ENCODE results near the gene DEXI.

DNA sequence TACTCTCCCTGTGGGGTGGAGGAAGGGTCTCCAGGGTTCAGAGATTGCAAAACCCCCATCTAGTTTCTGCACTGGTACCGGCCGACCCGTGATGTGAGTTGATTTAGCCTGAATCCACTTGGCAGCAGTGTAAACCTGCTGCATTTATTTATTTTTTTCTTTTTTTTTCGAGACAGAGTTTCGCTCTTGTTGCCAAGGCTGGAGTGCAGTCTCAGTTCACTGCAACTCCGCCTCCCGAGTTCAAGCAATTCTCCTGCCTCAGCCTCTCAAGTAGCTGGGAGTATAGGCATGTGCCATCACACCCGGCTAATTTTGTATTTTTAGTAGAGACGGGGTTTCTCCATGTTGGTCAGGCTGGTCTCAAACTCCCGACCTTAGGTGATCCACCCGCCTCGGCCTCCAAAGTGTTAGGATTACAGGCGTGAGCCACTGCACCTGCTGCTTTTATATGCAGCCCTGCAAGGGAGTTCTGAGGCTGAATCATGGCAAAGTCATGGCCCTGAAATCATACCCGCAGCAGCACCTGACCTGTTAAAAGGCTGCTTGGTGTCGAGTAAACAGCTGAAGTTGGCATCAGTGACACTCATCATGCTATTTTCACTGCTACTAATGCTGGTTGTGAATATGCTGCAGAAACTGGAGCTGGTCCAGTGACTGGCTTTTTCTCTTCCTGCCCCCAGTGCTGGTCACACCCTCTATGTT, 21.4 kb downstream of the DEXI start:
- TF ChIP-seq, protein P1, sequence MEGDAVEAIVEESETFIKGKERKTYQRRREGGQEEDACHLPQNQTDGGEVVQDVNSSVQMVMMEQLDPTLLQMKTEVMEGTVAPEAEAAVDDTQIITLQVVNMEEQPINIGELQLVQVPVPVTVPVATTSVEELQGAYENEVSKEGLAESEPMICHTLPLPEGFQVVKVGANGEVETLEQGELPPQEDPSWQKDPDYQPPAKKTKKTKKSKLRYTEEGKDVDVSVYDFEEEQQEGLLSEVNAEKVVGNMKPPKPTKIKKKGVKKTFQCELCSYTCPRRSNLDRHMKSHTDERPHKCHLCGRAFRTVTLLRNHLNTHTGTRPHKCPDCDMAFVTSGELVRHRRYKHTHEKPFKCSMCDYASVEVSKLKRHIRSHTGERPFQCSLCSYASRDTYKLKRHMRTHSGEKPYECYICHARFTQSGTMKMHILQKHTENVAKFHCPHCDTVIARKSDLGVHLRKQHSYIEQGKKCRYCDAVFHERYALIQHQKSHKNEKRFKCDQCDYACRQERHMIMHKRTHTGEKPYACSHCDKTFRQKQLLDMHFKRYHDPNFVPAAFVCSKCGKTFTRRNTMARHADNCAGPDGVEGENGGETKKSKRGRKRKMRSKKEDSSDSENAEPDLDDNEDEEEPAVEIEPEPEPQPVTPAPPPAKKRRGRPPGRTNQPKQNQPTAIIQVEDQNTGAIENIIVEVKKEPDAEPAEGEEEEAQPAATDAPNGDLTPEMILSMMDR (conservative IDR thresholded peaks at IDR 0.05 in 1 of 2, IDR thresholded peaks at IDR 0.05 in 1 of 2; ENCODE audit: low read depth in 1 of 2, low read length in 2 of 2), result no peak
- TF ChIP-seq EZH2 (IDR thresholded peaks at IDR 0.05; ENCODE audit: low read length, missing control alignments), result no peak
